Caco-2 (cell line): ENCODE data around the gene GIMAP4. TPM values are rescaled to one million over a fixed set of nuclear protein-coding genes. Genes with fewer than 3 reads are reported as not detected.
"Not testable (repeated sequence)": the region's sequence is repeated elsewhere in the genome, so short reads cannot be mapped to it uniquely, and the experiment has no call there.

Source experiments
- BruUV-seq: library from RNA; stranded (reverse); fragments of 400-500 nt; replicated peaks from 2 replicates; lab custom pipeline; 2021; lab: Mats Ljungman, UMichigan
- CTCF ChIA-PET: fragments of 300-600 bp; sonication (Branson Sonifier 250); formaldehyde crosslinking; loops from one replicate; lab custom pipeline; 2022; ENCODE audit warnings: antibody characterized with exemption; lab: Charles Lee
- POLR2A ChIA-PET: fragments of 300-600 bp; sonication (Branson Sonifier 250); formaldehyde crosslinking; loops from one replicate; lab custom pipeline; 2022; ENCODE audit warnings: antibody characterized with exemption; lab: Charles Lee
- DNase-seq, 2 experiments: peaks; one replicate each; pipeline versions ENCODE4 v3.0.0 to v3.0.0-alpha.2; 2020 to 2022
- H3K27me3 ChIP-seq: replicated peaks from 2 replicates; pipeline ENCODE4 v1.6.0; 2011; ENCODE audit warnings: low read length; ENCODE audit not compliant: control insufficient read depth, insufficient read depth
- H3K36me3 ChIP-seq: 2 replicates; pipeline ENCODE4 v1.5.1; 2011; ENCODE audit warnings: low read length; ENCODE audit not compliant: control insufficient read depth, insufficient read depth
- H3K4me1 ChIP-seq: fragments of 250-450 bp; sonication (Bioruptor Pico); 2 replicates; pipeline ENCODE4 v1.5.1; 2020; ENCODE audit warnings: mild to moderate bottlenecking
- H3K4me3 ChIP-seq: 2 replicates; pipeline ENCODE4 v1.5.1; 2011; ENCODE audit warnings: low read depth, mild to moderate bottlenecking, control low read depth, low read length
- H3K9me3 ChIP-seq: fragments of 250-450 bp; sonication (Bioruptor Pico); 2 replicates; pipeline ENCODE4 v1.5.1; 2020; ENCODE audit warnings: mild to moderate bottlenecking, moderate library complexity
- H3K27ac Mint-ChIP-seq: one replicate; pipeline ENCODE4 v1.8.0; 2022; ENCODE audit warnings: mixed read lengths; ENCODE audit not compliant: unreplicated experiment
- H3K27me3 Mint-ChIP-seq: one replicate; pipeline ENCODE4 v1.8.0; 2022; ENCODE audit warnings: mixed read lengths; ENCODE audit not compliant: insufficient read depth, unreplicated experiment
- H3K36me3 Mint-ChIP-seq: one replicate; pipeline ENCODE4 v1.8.0; 2022; ENCODE audit warnings: mild to moderate bottlenecking, mixed read lengths; ENCODE audit not compliant: insufficient read depth, unreplicated experiment
- H3K4me1 Mint-ChIP-seq: one replicate; pipeline ENCODE4 v1.8.0; 2022; ENCODE audit warnings: low read depth, mixed read lengths; ENCODE audit not compliant: unreplicated experiment
- H3K4me3 Mint-ChIP-seq: one replicate; pipeline ENCODE4 v1.8.0; 2022; ENCODE audit warnings: mild to moderate bottlenecking, moderate library complexity, mixed read lengths; ENCODE audit not compliant: unreplicated experiment
- H3K9me3 Mint-ChIP-seq: one replicate; pipeline ENCODE4 v1.8.0; 2022; ENCODE audit warnings: mixed read lengths; ENCODE audit not compliant: unreplicated experiment
- intact Hi-C: fragments of 100-400 bp; cut with micrococcal nuclease; formaldehyde crosslinking; loops from one replicate; pipeline ENCODE4 v1.10.0; 2022; ENCODE audit not compliant: unreplicated experiment
- total RNA-seq: library from RNA; stranded (reverse); gene quantifications from 2 replicates; pipeline ENCODE4 v1.2.3, GENCODE V29; 2022
- TF ChIP-seq, protein P1 (sequence below), 2 experiments: fragments of 200-600 bp in 1 of 2; IDR thresholded peaks; 1 replicate in 1 of 2; 2 replicates in 1 of 2; pipeline versions ENCODE4 v1.5.1 to v1.8.0; 2011 to 2022; ENCODE audit warnings: antibody characterized with exemption in 1 of 2, control low read depth in 1 of 2, inconsistent platforms in 1 of 2, low read depth in 1 of 2, low read length in 1 of 2, mild to moderate bottlenecking in 1 of 2, moderate library complexity in 1 of 2; ENCODE audit not compliant: insufficient read depth in 1 of 2, severe bottlenecking in 1 of 2, unreplicated experiment in 1 of 2

The GIMAP4 gene
- total RNA-seq, 1 experiment from 2014 or later, result not detected

DNA sequence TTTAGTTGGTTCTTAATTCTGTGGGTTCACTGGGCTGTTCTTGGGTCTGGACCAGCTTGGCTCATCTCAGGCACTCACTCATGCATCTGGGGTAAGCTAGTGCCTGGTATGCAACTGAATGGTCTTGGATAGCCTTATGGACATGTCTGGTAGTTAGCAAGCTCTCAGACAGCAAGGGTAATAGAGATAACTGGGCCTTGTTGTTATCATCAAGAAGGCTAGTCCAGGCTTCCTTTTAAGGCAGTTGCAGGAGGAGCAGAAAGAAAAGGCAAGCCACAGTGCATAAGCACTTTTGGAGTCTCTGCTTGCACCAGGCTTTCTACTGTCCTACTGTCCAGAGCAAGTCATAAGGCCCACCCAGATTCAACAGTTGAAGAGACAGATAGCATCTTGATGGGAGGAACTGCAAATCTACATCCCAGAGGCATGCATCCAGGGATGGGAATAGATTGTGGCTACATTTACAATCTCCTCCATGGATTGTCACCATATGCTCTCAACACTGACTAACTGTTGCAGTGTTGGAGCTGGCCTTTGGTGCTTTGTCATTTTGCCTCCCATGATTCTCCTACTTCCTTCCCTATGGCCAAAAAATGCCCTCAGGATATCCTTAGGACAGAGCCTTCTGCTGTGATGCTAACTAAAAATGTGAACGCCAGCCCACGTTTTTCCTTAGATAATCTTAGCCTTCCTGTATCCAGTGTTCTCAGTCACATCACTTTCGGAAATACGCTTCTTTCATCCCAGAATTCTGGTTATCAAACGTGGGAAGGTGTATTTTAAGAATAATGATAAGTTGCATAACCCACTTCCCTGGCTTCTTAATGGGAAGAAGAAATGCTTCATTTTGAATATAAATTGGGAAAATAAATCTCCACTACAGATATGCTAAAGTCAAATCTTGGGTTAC lies 3.6 kb downstream of the GIMAP4 start:
- Mint-ChIP-seq H3K4me1 (no peaks in the 10 kb centered on the region), H3K27ac (no peak overlapping the region), H3K4me3 (no peak overlapping the region), H3K36me3 (no peaks in the 10 kb centered on the region), H3K27me3 (peaks cover 9% of the 10 kb centered on the region), H3K9me3 (no peaks in the 10 kb centered on the region)
- no peaks in the 10 kb centered on the region for H3K4me1 ChIP-seq
- TF ChIP-seq, protein P1, sequence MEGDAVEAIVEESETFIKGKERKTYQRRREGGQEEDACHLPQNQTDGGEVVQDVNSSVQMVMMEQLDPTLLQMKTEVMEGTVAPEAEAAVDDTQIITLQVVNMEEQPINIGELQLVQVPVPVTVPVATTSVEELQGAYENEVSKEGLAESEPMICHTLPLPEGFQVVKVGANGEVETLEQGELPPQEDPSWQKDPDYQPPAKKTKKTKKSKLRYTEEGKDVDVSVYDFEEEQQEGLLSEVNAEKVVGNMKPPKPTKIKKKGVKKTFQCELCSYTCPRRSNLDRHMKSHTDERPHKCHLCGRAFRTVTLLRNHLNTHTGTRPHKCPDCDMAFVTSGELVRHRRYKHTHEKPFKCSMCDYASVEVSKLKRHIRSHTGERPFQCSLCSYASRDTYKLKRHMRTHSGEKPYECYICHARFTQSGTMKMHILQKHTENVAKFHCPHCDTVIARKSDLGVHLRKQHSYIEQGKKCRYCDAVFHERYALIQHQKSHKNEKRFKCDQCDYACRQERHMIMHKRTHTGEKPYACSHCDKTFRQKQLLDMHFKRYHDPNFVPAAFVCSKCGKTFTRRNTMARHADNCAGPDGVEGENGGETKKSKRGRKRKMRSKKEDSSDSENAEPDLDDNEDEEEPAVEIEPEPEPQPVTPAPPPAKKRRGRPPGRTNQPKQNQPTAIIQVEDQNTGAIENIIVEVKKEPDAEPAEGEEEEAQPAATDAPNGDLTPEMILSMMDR (IDR thresholded peaks at IDR 0.05; ENCODE audit: insufficient read depth in 1 of 2, low read depth in 1 of 2, low read length in 1 of 2, severe bottlenecking in 1 of 2, unreplicated experiment in 1 of 2), result no peak
- H3K36me3 ChIP-seq, result no peaks in the 10 kb centered on the region
- H3K4me3 ChIP-seq, result no peak overlapping the region
- no TSS peak for BruUV-seq
- POLR2A ChIA-PET, result no interaction called here
- no peaks in the 10 kb centered on the region; the same call in 1 of the 2 replicates for H3K27me3 ChIP-seq
- DNase-seq, result no peak
- intact Hi-C loops, result no loop called here
- CTCF ChIA-PET, result no interaction called here
- no peaks in the 10 kb centered on the region for H3K9me3 ChIP-seq

DNA sequence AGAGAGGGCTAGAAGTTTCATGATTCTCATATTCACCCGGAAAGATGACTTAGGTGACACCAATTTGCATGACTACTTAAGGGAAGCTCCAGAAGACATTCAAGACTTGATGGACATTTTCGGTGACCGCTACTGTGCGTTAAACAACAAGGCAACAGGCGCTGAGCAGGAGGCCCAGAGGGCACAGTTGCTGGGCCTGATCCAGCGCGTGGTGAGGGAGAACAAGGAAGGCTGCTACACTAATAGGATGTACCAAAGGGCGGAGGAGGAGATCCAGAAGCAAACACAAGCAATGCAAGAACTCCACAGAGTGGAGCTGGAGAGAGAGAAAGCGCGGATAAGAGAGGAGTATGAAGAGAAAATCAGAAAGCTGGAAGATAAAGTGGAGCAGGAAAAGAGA lies 5.3 kb downstream of the GIMAP4 start:
- no peak for DNase-seq
- TF ChIP-seq, protein P1 (IDR thresholded peaks at IDR 0.05; ENCODE audit: insufficient read depth in 1 of 2, low read depth in 1 of 2, low read length in 1 of 2, severe bottlenecking in 1 of 2, unreplicated experiment in 1 of 2), result no peak
- Mint-ChIP-seq H3K36me3 (no peaks in the 10 kb centered on the region), H3K27ac (no peak overlapping the region), H3K27me3 (peaks cover 11% of the 10 kb centered on the region), H3K9me3 (no peaks in the 10 kb centered on the region), H3K4me1 (no peaks in the 10 kb centered on the region), H3K4me3 (no peak overlapping the region)
- no peaks in the 10 kb centered on the region for H3K36me3 ChIP-seq
- H3K4me3 ChIP-seq, result no peak overlapping the region
- no peaks in the 10 kb centered on the region; the same call in 1 of the 2 replicates for H3K27me3 ChIP-seq
- ChIA-PET POLR2A (no interaction called here), CTCF (no interaction called here)
- intact Hi-C loops, result no loop called here
- BruUV-seq, result no TSS peak
- H3K9me3 ChIP-seq, result no peaks in the 10 kb centered on the region
- no peaks in the 10 kb centered on the region for H3K4me1 ChIP-seq

DNA sequence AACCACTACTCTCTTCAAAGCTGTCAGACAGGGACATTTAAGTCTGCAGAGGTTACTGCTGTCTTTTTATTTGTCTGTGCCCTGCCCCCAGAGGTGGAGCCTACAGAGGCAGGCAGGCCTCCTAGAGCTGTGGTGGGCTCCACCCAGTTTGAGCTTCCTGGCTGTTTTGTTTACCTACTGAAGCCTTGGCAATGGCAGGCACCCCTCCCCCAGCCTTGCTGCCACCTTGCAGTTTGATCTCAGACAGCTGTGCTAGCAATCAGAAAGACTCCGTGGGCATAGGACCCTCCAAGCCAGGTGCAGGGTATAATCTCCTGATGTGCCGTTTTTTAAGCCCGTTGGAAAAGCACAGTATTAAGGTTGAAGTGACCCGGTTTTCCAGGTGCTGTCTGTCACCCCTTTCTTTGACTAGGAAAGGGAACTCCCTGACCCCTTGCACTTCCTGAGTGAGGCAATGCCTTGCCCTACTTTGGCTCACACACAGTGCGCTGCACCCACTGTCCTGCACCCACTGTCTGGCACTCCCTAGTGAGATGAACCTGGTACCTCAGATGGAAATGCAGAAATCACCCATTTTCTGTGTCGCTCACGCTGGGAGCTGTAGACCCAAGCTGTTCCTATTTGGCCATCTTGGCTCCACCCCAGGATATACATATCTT lies 12.9 kb downstream of the GIMAP4 start:
- H3K36me3 Mint-ChIP-seq, H3K4me3 Mint-ChIP-seq, BruUV-seq, H3K9me3 ChIP-seq, H3K36me3 ChIP-seq, H3K4me1 Mint-ChIP-seq, POLR2A ChIA-PET, H3K4me1 ChIP-seq, CTCF ChIA-PET, DNase-seq, H3K27me3 ChIP-seq, intact Hi-C loops, H3K27ac Mint-ChIP-seq, H3K9me3 Mint-ChIP-seq, H3K4me3 ChIP-seq: not testable (repeated sequence)
- H3K27me3 Mint-ChIP-seq, result peaks cover 11% of the 10 kb centered on the region
